T-helper 1 cell treated with Interleukin-12 subunit alpha and Interleukin-12 subunit beta and Interleukin-4 antibody, amounts not matched to agents 30 ng/mL and 1 ng/mL, for 36 hours (primary cell): ENCODE data around the gene TUBG2. TPM values are rescaled to one million over a fixed set of nuclear protein-coding genes. Genes with fewer than 3 reads are reported as not detected.
"Not testable (repeated sequence)": the region's sequence is repeated elsewhere in the genome, so short reads cannot be mapped to it uniquely, and the experiment has no call there.

Source experiments
- intact Hi-C: fragments of 100-400 bp; cut with micrococcal nuclease; formaldehyde crosslinking; loops from one replicate; pipeline ENCODE4 v1.15.1; 2024
- total RNA-seq: library from RNA; stranded (reverse); gene quantifications from 2 replicates; pipeline ENCODE4 v1.2.3, GENCODE V29; 2022

The TUBG2 gene
- total RNA-seq: 8.1 and 9.4 TPM in 2 replicates

DNA sequence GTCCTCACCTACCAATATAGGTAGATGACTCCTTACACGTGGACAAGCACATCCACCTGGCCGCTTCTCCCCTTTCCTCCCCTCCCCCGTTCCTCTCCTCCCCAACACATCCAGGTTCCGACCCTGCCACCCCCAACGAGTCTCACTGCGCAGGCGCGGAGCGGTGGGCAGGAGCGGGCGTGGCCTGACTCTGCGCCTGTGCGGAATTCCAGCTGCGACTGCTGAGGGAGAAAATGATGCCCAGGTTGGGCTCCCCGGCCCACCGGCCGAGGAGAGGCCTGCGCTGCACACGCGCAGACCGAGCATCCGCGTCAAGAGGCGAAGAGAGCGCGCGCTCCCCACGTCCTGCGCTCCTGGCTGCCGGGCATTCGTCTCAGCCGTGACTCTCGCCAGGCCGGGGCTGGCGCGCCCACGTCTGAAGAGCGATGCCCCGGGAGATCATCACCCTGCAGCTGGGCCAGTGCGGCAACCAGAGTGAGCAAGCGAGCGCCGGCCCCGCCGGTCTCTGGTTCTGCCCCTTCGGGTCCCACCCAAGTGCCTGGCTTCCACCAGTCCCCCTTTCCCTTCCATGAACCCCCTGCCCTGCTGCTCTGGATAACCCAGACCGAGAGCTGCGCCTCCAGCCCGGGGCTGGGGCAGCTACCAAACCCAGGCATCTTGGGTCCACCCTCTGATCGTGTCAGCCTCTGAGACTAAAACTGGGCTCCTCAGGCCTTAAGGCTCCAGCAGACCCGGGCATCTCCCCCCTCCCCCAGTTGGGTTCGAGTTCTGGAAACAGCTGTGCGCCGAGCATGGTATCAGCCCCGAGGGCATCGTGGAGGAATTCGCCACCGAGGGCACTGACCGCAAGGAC lies at the start of gene TUBG2:
TSS of gene TUBG2 (plus strand) at position 206 of the 853 bp plus-strand sequence. CDS start at position 426, 220 bp downstream.
- intact Hi-C loops: loop anchor here (1.0 to 2.0 kb wide), 2 partner anchors 20 to 51 kb away; partner anchors contain the start of genes RETREG3 and TUBG1

DNA sequence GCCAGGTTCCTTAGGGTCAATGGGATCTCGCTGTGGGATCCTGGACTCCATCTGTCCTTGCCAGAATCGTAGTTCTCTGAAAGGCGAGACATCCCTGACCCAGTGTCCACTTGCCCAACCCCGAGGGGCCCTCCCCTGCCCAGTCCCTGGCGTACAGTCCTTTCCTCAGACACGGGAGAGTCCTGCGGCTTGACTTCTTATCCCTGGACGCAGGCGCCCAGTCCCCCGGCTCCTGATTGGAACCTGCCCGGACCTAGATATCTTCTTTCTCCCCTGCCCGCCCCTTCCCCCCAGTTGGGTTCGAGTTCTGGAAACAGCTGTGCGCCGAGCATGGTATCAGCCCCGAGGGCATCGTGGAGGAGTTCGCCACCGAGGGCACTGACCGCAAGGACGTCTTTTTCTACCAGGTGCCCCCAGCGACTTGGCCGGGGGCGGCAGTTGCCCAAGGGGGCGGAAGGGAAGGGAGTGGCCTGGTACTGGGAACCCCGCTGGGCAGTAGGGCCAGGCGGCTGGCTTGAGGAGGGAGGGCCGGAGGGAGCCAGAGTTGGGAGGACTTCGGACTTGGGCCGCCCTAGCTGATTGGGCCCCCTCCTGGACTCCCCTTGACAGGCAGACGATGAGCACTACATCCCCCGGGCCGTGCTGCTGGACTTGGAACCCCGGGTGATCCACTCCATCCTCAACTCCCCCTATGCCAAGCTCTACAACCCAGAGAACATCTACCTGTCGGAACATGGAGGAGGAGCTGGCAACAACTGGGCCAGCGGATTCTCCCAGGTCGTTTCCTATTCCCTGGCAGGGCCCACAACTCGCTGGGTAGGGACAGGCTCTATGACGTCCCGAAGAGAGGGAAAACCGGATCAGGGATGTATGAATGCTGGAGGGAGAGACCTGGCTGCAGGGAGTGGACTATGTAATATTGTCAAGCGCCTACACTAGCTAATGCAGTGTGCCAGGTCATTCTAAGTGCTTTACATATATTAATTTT lies 49.0 kb upstream of the TUBG2 start:
- intact Hi-C loops: loop anchor here (1.0 to 5.0 kb wide), 12 partner anchors 33 to 562 kb away; partner anchors contain the start of genes BECN1, COASY, EZH1 and MLX

DNA sequence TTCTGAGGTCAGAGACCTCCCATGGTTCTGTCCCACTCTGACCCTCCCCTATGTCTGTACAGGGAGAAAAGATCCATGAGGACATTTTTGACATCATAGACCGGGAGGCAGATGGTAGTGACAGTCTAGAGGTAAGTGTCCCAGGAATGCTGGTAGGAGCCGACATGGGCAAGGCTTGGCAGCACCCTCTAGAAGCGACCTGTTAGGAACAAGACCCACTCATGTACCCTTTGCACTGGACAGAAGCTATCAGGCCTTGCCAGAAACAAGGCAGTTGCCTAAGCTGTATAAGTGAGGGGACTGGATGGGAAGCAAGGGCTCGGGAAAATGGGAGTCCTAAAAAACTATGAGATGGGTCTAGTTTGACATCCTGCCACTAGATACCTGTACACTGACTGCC lies 47.1 kb upstream of the TUBG2 start:
- intact Hi-C loops: no loop called here

DNA sequence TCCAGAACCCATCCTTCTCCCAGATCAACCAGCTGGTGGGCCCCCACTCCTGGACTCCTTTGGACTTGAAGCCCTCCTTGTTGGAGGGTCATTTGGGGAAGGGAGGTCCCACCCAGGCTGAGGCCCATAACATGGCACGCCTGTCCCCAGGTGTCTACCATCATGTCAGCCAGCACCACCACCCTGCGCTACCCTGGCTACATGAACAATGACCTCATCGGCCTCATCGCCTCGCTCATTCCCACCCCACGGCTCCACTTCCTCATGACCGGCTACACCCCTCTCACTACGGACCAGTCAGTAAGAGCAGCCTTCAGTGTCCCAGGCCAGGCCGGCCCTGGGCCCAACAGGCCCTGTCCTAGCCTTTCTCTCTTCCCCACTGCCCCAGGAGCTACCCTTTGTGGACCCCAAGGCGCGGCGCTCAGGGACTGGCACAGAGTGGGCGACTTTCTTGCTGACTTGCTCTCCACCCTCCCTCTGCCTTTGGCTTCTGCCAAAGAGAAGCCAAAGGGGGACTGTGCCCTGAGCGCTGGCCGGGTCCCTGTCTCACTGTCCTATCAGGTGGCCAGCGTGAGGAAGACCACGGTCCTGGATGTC lies 45.3 kb upstream of the TUBG2 start:
- intact Hi-C loops: no loop called here

DNA sequence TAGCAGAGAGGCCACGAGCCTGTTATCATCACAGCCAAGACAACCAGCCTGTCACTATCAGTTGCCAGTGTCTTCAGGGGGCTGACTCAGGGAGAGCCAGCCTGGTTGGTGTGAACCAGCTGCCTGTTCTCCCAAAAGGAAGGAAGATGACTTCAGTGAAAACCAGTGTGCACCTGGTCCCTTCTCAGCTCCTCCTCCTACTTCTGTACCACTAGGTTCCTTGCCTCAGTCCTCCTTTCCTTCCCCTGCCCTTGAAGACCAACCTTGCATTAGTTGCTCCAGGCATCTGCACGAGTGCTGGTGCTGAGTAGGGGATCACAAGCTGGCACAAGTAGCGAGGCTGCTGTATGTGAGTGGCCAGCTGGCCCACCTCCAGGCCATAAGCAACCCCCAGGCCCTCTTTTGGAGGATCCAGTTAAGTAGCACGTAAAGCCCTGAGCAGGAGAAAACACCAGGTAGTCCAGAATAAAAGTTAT lies 41.1 kb upstream of the TUBG2 start:
- intact Hi-C loops: no loop called here

DNA sequence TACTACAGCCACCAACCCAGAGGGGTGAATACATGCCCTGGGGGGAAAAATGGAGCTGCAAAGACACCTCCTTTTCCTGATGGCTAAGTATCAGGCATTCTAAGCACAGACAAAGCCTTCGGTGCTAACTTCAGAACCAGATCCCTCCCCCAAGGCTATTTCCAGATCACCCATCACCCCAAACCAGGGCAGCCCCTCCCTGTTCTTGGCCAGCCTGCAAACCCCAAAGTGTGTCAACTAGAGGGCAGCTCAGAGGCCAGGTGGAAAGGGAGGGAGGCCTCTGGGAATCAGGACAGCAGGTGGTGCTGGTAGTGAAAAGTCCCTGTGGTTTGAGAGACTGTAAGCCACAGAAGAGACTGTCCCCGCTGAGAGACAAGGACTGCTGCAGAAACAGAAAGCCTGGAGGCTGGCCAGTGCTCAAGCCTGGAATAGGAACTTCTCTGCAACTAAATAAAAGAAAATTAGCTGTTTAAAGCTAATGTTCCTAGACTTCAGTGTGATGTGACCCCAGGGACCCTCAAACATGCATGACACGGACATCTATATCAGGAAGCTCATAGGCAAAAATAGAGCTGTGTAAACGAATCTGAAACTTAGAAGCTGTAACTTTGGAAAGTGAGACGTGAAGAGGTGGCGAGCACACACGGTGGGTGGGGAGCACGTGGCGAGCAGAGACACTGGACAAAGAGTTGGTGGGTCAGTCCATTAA lies 40.5 kb upstream of the TUBG2 start:
- intact Hi-C loops: no loop called here

DNA sequence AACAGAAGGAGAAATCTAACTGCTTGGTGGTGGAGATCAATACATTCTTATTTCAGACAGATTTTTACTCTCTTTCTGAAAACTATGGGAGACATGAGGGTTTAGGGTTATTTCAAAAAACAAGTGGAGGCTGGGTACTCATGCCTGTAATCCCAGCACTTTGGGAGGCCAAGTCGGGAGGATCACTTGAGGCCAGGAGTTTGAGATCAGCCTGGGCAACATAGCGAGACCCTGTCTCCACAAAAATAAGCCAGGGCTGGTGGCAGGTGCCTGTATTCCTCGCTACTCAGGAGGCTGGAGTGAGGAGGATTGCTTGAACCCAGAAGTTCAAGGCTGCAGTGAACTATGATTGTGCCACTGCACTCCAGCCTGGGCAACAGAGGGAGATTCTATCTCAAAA lies 37.1 kb upstream of the TUBG2 start:
- intact Hi-C loops: not testable (repeated sequence)

DNA sequence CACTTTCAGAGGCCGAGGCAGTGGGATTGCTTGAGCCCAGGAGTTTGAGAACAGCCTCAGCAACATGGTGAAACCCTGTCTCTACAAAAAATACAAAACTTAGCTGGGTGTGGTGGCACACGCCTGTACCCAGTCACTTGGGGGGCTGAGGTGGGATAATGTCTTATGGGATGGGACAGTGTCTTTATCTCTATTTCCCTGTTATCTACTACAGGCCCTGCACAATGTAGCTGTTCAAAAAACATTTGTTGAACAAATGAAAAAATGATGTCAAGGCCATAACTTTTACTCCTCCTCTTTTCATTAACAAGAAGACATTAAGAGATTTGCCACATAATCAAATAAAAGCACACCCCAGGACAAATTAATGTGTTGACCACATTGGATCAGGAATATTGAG lies 35.8 kb upstream of the TUBG2 start:
- intact Hi-C loops: no loop called here

DNA sequence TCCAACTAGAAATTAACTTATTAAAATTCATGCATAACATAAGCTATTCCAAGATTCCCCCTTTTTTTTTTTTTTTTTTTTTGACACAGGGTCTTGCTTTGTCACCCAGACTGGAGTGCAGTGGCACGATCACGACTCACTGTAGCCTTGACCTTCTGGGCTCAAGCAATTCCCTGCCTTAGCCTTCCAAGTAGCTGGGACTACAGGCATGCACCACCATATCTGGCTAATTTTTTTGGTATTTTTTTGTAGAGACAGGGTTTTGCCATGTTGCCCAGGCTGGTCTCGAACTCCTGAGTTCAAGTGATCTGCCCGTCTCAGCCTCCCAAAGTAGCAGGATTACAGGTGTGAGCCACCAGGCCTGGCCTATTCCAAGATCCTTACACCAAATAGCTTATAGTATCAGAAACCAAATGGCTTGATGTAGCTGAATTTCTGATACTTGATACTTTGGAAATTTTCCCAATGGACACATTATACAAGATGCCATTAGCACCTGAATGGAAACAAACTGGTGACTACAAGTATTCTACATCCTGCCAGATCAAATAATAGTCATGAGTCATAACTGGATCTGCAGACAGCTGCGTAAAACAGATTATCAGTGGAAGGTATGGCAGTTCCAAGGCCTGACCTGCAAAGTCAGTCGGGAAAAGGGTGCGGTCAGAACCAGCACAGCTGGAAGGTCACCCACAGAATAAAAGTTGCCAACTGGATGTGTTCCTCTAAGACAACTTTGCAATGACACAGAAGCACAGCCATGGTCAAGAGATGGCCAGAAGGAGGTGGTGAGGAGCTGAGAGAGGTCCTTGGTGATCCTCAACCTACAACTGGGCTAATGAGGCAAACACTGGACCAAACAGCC lies 35.1 kb upstream of the TUBG2 start:
- intact Hi-C loops: no loop called here

DNA sequence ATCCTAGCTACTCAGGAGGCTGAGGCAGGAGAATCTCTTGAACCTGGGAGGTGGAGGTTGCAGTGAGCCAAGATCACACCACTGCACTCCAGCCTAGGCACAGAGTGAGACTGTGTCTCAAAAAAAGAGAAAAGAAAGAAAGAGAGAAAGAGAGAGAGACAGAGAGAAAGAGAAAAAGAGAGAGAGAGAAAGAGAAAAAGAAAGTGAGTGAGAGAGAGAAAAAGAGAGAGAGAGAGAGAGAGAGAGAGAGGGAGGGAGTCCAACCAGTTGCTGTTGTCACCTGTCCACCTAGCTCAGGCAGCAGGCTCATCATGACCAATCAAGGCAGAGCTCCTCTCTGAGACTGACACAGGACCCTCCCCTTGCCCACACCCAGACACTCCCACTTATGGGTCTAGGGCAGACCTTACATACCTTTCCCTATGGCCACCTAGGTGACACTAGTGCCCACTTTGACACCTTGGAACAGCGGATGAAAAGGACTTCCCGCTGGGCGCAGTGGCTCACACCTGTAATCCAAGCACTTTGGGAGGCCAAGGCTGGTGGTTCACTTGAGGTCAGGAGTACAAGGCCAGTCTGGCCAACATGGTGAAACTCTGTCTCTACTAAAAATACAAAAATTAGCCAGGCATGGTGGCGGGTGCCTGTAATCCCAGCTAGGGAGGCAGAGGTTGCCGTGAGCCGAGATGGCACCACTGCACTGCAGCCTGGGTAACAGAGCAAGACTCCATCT lies 31.9 kb upstream of the TUBG2 start:
- intact Hi-C loops: not testable (repeated sequence)

DNA sequence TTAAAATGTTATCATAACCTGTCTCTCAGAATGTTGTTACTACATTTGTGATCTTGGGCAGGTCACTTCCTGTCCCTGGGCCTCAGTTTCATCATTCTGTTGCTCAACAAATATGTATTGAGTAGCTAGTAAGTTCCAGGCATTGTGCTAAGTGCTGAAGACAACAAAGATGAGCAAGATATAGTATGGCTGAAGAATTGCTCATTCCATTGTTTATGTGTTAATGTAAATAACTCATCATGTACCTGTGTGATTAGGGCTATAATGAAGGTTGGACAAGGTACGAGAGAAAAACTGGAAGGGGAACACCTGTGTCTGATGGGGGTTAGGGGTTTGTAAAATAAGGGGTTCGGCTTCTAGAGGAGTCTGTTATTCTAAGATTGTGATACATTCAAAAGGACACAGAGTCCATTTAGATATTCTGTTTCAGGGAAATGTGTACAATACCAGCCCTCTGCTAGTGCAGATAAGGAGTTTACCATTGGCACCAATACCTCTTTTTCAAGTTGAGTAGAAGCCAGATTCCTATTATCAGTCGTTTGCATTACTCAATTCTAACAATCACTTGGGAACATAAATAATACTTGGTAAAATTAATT lies 29.6 kb upstream of the TUBG2 start:
- intact Hi-C loops: no loop called here

DNA sequence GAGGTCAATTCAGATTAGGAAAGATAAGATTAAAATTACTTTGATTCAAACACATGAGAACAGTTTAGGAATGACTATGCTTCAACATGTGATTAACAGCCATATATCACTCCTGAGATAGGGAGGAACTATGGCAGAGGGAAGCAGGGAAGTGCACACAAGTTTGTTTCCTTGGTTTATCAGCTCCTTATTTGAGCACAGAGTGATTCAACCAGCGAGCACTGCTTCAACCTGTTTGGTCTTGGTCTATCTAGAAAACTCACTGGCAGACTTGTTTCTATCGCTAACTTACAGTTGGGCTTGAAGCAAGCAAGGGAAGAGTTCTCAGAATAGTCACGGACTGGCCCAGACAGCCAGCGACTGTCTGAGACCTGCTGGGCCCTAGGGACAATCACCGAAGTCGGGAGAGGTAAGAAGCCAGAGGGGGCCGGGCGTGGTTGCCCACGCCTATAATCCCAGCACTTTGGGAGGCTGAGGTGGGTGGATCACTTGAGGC lies 26.1 kb upstream of the TUBG2 start:
- intact Hi-C loops: no loop called here

DNA sequence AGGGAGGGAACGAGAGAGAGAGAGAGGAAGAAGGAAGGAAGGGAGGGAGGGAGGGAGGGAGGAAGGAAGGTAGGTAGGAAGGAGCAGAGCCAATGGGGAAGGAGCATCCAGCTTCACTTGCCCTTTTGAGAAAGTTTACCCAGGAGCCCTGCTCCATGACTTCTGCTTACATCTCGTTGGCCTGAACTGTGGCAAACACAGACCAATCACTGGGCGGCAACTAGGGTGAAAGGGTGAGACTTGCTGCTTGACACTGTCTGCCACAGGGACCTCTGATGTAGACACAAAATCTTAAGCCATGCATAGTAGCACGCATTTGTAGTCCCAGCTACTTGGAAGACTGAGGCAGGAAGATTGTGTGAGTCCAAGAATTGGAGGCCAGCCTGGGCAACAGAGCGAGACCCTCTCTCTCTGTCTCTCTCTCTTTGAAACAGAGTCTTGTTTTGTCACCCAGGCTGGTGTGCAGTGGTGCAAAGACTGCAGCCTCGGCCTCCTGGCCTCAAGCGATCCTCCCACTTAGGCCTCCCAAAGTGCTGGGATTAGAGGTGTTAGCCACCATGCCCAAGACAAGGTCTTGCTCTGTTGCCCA lies 19.5 kb upstream of the TUBG2 start:
- intact Hi-C loops: no loop called here

DNA sequence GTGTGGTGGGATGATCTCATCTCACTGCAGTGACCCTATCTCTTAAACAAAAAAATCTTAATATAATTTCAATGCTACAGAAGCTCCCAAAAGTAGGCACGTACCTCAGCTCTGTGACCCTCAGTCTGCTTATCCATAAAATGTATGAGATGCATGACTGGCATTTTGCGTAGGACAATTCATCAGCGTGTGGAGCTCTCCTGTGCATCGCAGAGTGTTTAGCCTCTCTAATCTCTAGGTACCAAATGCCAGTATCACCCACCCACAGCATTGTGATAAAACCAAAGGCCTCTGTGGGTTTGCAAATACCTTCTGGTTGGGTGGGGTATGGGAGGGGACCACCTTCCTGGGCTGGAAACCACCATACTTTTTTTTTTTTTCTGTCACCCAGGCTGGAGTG lies 19.0 kb upstream of the TUBG2 start:
- intact Hi-C loops: no loop called here

DNA sequence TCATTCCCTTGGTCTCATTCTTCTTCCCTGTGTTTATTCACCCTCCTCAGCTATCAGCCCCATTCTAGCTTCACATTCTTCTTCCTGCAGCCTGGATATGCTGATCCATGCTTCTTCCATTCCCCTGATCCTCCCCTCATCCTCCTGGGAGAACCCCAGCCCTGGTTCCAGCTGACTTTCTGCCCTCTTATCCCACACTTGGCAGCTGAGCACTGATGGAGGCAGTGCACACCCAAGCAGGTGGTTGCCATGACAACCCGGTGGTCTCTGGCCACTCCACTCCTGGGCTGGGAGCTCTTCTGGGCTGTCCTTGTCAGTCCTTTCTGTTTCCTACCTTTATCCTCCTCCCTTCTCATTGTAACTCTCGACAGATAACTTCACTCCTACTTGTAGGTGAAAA lies 16.7 kb upstream of the TUBG2 start:
- intact Hi-C loops: no loop called here

DNA sequence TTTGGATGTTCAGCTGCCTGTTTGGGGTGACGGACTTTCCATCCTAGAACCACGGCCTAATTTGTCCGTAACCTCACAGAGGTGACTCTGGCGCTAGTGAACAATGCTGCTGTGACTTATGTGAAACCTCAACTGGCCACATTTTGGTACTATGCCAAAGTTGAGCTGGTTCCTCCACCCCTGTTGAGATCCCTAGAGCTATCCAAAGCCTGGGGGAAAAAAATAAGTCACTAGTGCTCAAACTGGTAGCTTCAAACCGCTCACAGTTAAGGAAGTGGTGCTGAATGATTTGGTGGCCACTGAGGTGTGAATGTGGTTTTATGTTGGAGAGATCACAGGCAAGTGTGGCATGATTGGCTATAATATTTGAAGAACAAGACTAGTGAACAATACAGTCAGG lies 11.3 kb upstream of the TUBG2 start:
- intact Hi-C loops: no loop called here

DNA sequence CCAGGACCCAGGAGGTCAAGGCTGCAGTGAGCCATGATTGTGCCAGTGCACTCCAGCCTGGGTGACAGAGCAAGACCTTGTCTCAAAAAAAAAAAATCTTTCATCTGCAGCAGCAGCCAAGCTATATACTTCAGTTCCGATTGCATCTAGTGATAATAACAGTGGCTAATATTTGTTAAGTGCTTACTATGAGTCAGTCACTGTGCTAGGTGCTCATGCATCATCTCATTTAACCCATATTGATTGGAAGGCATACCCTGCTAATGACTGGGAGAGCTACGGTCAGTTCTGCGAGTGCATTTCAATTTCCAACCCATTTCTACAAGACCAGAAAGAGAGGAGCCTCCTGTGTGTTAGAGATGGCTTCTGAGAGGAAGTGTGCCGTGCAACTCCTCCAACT lies 7.7 kb upstream of the TUBG2 start:
- intact Hi-C loops: no loop called here
